ENCODE measurements around the gene TMCC2.
"Not testable (repeated sequence)": the region's sequence is repeated elsewhere in the genome, so short reads cannot be mapped to it uniquely, and the experiment has no call there.

The TMCC2 gene

GRCh38 chr1:205261946-205262691, 34.4 kb downstream of the TMCC2 start:
- peak; percentile 42 to 66 (median 47) for DNase-seq

GRCh38 chr1:205262731-205263171, 35.0 kb downstream of the TMCC2 start:
- no peak for DNase-seq

- no peak for DNase-seq
Measured at GRCh38 chr1:205263580-205264190, 35.9 kb downstream of the TMCC2 start.

GRCh38 chr1:205266611-205267305, 39.0 kb downstream of the TMCC2 start:
- DNase-seq = no peak

GRCh38 chr1:205267306-205267902, 39.7 kb downstream of the TMCC2 start:
- no peak for DNase-seq

GRCh38 chr1:205268846-205269680, 41.3 kb downstream of the TMCC2 start:
- no peak for DNase-seq

GRCh38 chr1:205269711-205270110, 42.0 kb downstream of the TMCC2 start:
- no peak for DNase-seq

GRCh38 chr1:205270271-205270670, 42.5 kb downstream of the TMCC2 start:
- DNase-seq = no peak

GRCh38 chr1:205270764-205271163, 43.0 kb downstream of the TMCC2 start:
- DNase-seq = no peak

GRCh38 chr1:205271277-205271676, 43.5 kb downstream of the TMCC2 start:
- peak in 2 of 3 donors; percentile 41 to 58 for DNase-seq

GRCh38 chr1:205271745-205272144, 44.0 kb downstream of the TMCC2 start:
- DNase-seq = no peak

- DNase-seq = no peak
Measured at GRCh38 chr1:205272536-205272935, 44.8 kb downstream of the TMCC2 start.

GRCh38 chr1:205273551-205273982, 45.8 kb downstream of the TMCC2 start:
- peak; percentile 82 to 88 (median 88) for DNase-seq

GRCh38 chr1:205274041-205274691, 46.4 kb downstream of the TMCC2 start:
- DNase-seq = peak; percentile 38 to 70 (median 54)

GRCh38 chr1:205275133-205275532, 47.4 kb downstream of the TMCC2 start:
- DNase-seq = no peak

- DNase-seq = no peak
Measured at GRCh38 chr1:205275916-205276688, 48.4 kb downstream of the TMCC2 start.

GRCh38 chr1:205276689-205277065, 48.9 kb downstream of the TMCC2 start:
- DNase-seq = no peak

GRCh38 chr1:205279986-205280385, 52.2 kb downstream of the TMCC2 start:
- no peak for DNase-seq

- not testable (repeated sequence) for DNase-seq
Measured at GRCh38 chr1:205280666-205281395, 53.1 kb downstream of the TMCC2 start.

All from suppressor macrophage treated with lipopolysaccharide for 1 hour (primary cell).